ENCODE data around the gene PKD1L1.

DNA sequence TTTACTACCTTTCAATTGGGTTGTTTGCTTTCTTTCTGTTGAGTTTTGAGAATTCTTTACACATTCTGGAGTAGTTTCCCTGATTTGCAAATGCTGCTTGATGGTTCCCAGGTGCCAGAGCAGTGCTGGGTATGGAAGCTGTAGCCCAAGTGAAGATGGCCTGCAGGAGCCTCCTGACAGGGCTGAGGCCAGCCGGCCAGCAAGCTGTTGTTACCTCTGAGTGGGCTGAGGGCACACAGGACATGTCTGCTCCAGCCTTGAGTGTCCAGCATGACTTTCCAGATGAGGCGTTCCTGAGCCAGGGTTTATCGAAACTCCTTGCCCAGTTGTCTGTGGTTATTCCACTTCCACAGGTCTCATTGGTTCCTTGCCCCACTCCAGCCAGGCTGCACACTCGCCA is 201.8 kb downstream of the PKD1L1 start:
- TF ChIP-seq, protein P1, sequence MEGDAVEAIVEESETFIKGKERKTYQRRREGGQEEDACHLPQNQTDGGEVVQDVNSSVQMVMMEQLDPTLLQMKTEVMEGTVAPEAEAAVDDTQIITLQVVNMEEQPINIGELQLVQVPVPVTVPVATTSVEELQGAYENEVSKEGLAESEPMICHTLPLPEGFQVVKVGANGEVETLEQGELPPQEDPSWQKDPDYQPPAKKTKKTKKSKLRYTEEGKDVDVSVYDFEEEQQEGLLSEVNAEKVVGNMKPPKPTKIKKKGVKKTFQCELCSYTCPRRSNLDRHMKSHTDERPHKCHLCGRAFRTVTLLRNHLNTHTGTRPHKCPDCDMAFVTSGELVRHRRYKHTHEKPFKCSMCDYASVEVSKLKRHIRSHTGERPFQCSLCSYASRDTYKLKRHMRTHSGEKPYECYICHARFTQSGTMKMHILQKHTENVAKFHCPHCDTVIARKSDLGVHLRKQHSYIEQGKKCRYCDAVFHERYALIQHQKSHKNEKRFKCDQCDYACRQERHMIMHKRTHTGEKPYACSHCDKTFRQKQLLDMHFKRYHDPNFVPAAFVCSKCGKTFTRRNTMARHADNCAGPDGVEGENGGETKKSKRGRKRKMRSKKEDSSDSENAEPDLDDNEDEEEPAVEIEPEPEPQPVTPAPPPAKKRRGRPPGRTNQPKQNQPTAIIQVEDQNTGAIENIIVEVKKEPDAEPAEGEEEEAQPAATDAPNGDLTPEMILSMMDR (IDR thresholded peaks at IDR 0.05): no peak
- TF ChIP-seq POLR2A (IDR thresholded peaks at IDR 0.05): no peak

Data from right lobe of liver (tissue), 4 donors.